Measurements from ENCODE around the gene GRAP2. TPM values are rescaled to one million over a fixed set of nuclear protein-coding genes. Genes with fewer than 3 reads are reported as not detected.

The GRAP2 gene
- total and polyA plus RNA-seq, 7 experiments from 2014 or later = 55.2 to 156 (median 128) TPM

DNA sequence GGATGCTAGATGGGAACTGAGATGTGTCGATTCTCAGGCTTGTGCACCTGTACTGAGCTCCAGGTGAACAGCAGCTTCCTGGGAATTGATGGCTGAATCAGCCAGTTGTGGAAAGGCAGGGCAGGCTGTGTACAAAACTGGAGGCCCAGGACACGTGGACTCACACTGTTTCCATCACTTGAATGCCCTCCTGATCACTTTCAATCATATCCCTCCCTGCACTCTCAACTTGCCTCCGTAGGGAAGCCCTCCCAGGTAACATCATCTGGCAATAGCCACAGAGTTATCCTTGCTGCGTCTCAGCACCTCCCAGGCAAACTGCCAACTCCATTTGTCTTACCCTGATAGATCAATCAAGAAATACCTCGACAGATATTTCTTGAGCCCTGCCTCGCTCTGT lies 104.0 kb downstream of the GRAP2 start:
- CTCF ChIA-PET = interaction anchor here (0.7 to 1.5 kb wide), 2 partner anchors 20 to 35 kb away, joined by 3 to 5 read pairs; no protein-coding TSS in a partner anchor
- H3K27ac Mint-ChIP-seq = no peak overlapping the region
- H3K4me3 Mint-ChIP-seq = no peak overlapping the region
- H3K9me3 ChIP-seq (ENCODE audit: control insufficient read depth in 2 of 3, low read length in 3 of 3) = no peaks in the 10 kb centered on the region
- POLR2A ChIA-PET = interaction anchor here (1.1 to 1.5 kb wide), 2 partner anchors 10 to 13 kb away, joined by 3 to 4 read pairs; partner anchors contain the start of gene FAM83F
- H3K9me3 Mint-ChIP-seq = no peaks in the 10 kb centered on the region
- H3K27me3 ChIP-seq (ENCODE audit: control insufficient read depth in 2 of 2, insufficient read depth in 2 of 2, low read length in 2 of 2) = no peaks in the 10 kb centered on the region
- peaks cover 0 to 4% of the 10 kb centered on the region in 2 donors for H3K4me1 ChIP-seq (ENCODE audit: control insufficient read depth in 2 of 2, insufficient read depth in 2 of 2, low read length in 2 of 2)
- H3K27me3 Mint-ChIP-seq = peaks cover 0 to 31% (median 5%) of the 10 kb centered on the region in 5 donors
- intact Hi-C loops (cut with micrococcal nuclease) = no loop called here
- H3K4me1 Mint-ChIP-seq = peaks cover 6 to 16% (median 8%) of the 10 kb centered on the region in 7 donors
- no peaks in the 10 kb centered on the region for H3K36me3 Mint-ChIP-seq
- ATAC-seq = no peak
- no peak overlapping the region for H3K27ac ChIP-seq (ENCODE audit: low read depth, low read length)
- no peaks in the 10 kb centered on the region for H3K36me3 ChIP-seq (ENCODE audit: control insufficient read depth in 2 of 3, insufficient read depth in 3 of 3, low read length in 3 of 3)
- no peak overlapping the region for H3K4me3 ChIP-seq (ENCODE audit: low read length)
- DNase-seq = no peak

DNA sequence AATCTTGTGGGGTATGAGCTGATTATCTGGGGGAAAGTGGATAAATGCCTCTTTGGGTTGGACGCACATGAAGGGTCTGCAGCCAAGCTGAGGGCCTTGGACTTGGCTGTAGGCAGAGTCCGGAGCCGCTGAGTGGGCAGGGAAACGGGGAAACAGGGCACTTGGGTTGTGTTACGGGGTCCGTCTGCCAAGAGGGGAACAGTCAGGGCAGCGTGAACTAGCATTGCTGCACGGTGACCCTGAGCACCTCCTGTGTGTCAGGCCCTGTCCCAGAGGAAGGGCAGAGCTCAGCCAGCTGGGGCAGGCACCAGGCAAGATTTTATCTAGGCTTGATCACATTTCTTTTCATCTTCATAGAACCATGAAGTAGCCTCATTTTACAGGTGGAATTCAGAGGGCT lies 105.8 kb downstream of the GRAP2 start:
- H3K9me3 Mint-ChIP-seq = no peaks in the 10 kb centered on the region
- H3K4me1 Mint-ChIP-seq = peaks cover 10 to 24% (median 17%) of the 10 kb centered on the region in 7 donors
- ChIA-PET POLR2A (interaction anchor here (0.6 kb wide), 1 partner anchor 426 kb away, joined by 3 read pairs; no protein-coding TSS in a partner anchor), CTCF (interaction anchor here (0.7 kb wide), 1 partner anchor 378 kb away, joined by 7 read pairs; no protein-coding TSS in a partner anchor)
- Histone ChIP-seq H3K9me3 (ENCODE audit: control insufficient read depth in 2 of 3, low read length in 3 of 3) (no peaks in the 10 kb centered on the region), H3K36me3 (ENCODE audit: control insufficient read depth in 2 of 3, insufficient read depth in 3 of 3, low read length in 3 of 3) (no peaks in the 10 kb centered on the region), H3K27ac (ENCODE audit: low read depth, low read length) (no peak overlapping the region), H3K4me1 (ENCODE audit: control insufficient read depth in 2 of 2, insufficient read depth in 2 of 2, low read length in 2 of 2) (peaks cover 0 to 10% of the 10 kb centered on the region in 2 donors), H3K27me3 (ENCODE audit: control insufficient read depth in 2 of 2, insufficient read depth in 2 of 2, low read length in 2 of 2) (peaks cover 0 to 3% of the 10 kb centered on the region in 2 donors), H3K4me3 (ENCODE audit: low read length) (no peak overlapping the region)
- H3K27me3 Mint-ChIP-seq = peaks cover 0 to 30% (median 5%) of the 10 kb centered on the region in 5 donors
- ATAC-seq (no peak), DNase-seq (no peak)
- intact Hi-C loops (cut with micrococcal nuclease) = no loop called here
- no peak overlapping the region for H3K27ac Mint-ChIP-seq
- H3K36me3 Mint-ChIP-seq = no peaks in the 10 kb centered on the region
- no peak overlapping the region for H3K4me3 Mint-ChIP-seq

DNA sequence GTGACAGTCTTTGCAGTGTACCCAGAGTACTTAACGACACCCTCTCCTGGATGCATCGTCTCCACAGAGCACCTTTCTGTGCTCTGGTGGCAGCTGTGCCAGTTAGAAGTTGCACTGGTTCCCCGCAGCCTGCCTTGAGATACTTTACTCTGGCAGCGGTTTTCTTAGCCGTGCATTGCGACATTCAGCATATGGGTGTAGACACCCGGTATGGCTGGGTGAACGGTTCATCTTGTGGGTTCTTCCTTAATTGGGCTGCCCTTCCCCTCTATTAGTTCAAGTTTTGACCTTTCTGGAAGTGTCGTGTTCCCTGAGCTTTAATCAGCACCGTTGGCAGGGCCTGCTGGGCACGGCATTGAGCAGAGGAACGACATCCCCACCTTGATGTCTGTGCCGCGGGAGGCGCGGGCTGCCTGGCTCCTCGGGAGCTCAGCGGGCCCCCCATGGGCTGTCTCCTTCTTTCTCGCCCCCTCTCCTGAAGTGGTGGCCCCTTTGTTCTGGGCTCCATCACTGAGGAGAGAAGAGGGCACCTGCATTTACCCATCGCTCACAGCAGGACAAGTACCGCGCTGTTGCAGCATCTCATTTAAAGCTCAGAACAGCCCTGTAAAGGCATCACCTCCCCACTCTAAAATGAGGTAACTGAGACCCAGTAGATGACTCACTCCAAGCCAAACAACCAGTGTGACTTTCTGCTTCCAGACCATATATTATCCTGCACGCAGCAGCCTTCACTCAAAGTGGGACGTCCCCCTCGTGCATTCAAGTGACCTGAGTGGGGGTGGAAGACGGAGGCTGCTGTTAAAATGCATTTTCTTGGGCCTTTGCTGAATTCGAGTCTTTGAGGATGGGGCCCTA lies 107.2 kb downstream of the GRAP2 start:
- Histone ChIP-seq H3K4me3 (ENCODE audit: low read length) (no peak overlapping the region), H3K27ac (ENCODE audit: low read depth, low read length) (no peak overlapping the region), H3K4me1 (ENCODE audit: control insufficient read depth in 2 of 2, insufficient read depth in 2 of 2, low read length in 2 of 2) (peaks cover 0 to 10% of the 10 kb centered on the region in 2 donors), H3K36me3 (ENCODE audit: control insufficient read depth in 2 of 3, insufficient read depth in 3 of 3, low read length in 3 of 3) (no peaks in the 10 kb centered on the region), H3K27me3 (ENCODE audit: control insufficient read depth in 2 of 2, insufficient read depth in 2 of 2, low read length in 2 of 2) (peaks cover 0 to 3% of the 10 kb centered on the region in 2 donors), H3K9me3 (ENCODE audit: control insufficient read depth in 2 of 3, low read length in 3 of 3) (no peaks in the 10 kb centered on the region)
- Mint-ChIP-seq H3K9me3 (no peaks in the 10 kb centered on the region), H3K27me3 (peaks cover 0 to 31% (median 5%) of the 10 kb centered on the region in 5 donors), H3K4me1 (peaks cover 10 to 24% (median 17%) of the 10 kb centered on the region in 7 donors), H3K36me3 (peaks cover 0 to 2% (median 0%) of the 10 kb centered on the region in 5 donors), H3K4me3 (no peak overlapping the region), H3K27ac (peak overlapping the region in 3 of 9 donors; percentile 56 to 75 (median 67))
- CTCF ChIA-PET = no interaction called here
- intact Hi-C loops (cut with micrococcal nuclease) = no loop called here
- peak; percentile 58 for ATAC-seq
- POLR2A ChIA-PET = interaction anchor here (0.6 kb wide), 1 partner anchor 30 kb away, joined by 4 read pairs; no protein-coding TSS in a partner anchor
- DNase-seq = no peak

DNA sequence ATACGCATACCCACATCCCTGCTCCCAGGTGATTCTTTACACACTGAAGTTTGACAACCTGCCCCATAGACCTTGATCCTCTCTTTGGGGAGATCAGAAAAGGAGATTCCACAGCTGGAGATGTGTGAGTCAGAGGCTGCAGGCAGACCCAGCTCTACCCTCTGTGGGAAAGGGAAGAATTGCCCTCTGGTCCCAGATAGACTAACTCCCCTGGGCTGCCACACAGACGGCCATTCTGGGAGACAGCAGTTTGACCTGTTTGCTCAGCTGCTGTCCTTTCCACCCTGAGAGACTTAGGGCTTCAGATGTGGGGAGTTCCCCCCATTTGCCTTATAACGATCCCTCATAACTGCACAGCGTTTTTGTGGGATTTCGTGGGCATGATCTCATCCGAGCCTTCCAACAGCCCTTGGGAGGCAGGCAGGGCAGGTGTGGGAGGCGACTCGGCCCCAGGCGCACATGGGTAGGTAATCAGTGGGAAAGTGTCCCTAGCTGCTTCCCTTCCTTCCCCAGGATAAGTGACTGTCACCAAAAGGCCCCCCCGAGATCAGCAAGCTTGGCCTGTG lies 107.9 kb downstream of the GRAP2 start:
- H3K36me3 ChIP-seq (ENCODE audit: control insufficient read depth in 2 of 3, insufficient read depth in 3 of 3, low read length in 3 of 3) = no peaks in the 10 kb centered on the region
- no peak overlapping the region for H3K27ac ChIP-seq (ENCODE audit: low read depth, low read length)
- peaks cover 0 to 3% of the 10 kb centered on the region in 2 donors for H3K27me3 ChIP-seq (ENCODE audit: control insufficient read depth in 2 of 2, insufficient read depth in 2 of 2, low read length in 2 of 2)
- Mint-ChIP-seq H3K4me3 (peak overlapping the region in 3 of 10 donors; percentile 18 to 84 (median 77)), H3K27ac (peak overlapping the region in 8 of 9 donors; percentile 20 to 93 (median 79)), H3K4me1 (peaks cover 10 to 24% (median 17%) of the 10 kb centered on the region in 7 donors), H3K27me3 (peaks cover 0 to 35% (median 5%) of the 10 kb centered on the region in 5 donors), H3K9me3 (no peaks in the 10 kb centered on the region), H3K36me3 (peaks cover 0 to 4% (median 0%) of the 10 kb centered on the region in 5 donors)
- H3K4me1 ChIP-seq (ENCODE audit: control insufficient read depth in 2 of 2, insufficient read depth in 2 of 2, low read length in 2 of 2) = peaks cover 0 to 10% of the 10 kb centered on the region in 2 donors
- POLR2A ChIA-PET = interaction anchor here (1.6 to 2.2 kb wide), 2 partner anchors 15 to 35 kb away, joined by 8 read pairs; no protein-coding TSS in a partner anchor
- intact Hi-C loops (cut with micrococcal nuclease) = no loop called here
- CTCF ChIA-PET = interaction anchor here (1.2 kb wide), 1 partner anchor 471 kb away, joined by 5 read pairs; no protein-coding TSS in a partner anchor
- H3K4me3 ChIP-seq (ENCODE audit: low read length) = no peak overlapping the region
- ATAC-seq (no peak), DNase-seq (no peak)
- no peaks in the 10 kb centered on the region for H3K9me3 ChIP-seq (ENCODE audit: control insufficient read depth in 2 of 3, low read length in 3 of 3)

DNA sequence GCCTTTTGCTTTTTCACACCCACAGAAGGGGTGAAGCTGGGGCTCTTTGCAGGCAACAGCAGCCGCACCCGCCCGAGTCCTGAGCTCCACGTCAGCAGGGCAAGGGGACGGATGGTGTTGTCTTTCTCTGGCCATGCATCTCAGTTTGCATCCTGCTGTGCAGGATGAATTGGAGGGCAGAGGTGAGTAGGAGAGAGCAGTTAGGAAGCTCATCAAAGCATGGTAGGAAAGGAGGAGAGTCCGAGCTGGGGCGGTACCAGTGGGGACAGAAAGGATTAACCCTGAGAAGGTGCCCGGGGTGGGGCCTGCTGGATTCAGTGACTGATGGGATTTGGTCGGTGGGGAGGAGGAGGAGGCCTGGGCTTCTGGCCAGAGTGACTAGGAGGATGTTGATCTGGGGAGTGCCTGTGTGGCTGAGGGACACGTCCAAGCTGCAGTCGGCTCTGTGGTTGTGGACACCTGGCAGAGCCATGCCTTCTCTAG lies 108.4 kb downstream of the GRAP2 start:
- peak overlapping the region in 9 of 10 donors; percentile 77 to 89 (median 84) for H3K4me3 Mint-ChIP-seq
- peak overlapping the region; percentile 61 for H3K27ac ChIP-seq (ENCODE audit: low read depth, low read length)
- no peak overlapping the region for H3K4me3 ChIP-seq (ENCODE audit: low read length)
- peaks cover 0 to 36% (median 5%) of the 10 kb centered on the region in 5 donors for H3K27me3 Mint-ChIP-seq
- intact Hi-C loops (cut with micrococcal nuclease) = no loop called here
- peaks cover 0 to 3% of the 10 kb centered on the region in 2 donors for H3K27me3 ChIP-seq (ENCODE audit: control insufficient read depth in 2 of 2, insufficient read depth in 2 of 2, low read length in 2 of 2)
- no peaks in the 10 kb centered on the region for H3K36me3 ChIP-seq (ENCODE audit: control insufficient read depth in 2 of 3, insufficient read depth in 3 of 3, low read length in 3 of 3)
- H3K9me3 Mint-ChIP-seq = no peaks in the 10 kb centered on the region
- peaks cover 10 to 24% (median 17%) of the 10 kb centered on the region in 7 donors for H3K4me1 Mint-ChIP-seq
- no peaks in the 10 kb centered on the region for H3K9me3 ChIP-seq (ENCODE audit: control insufficient read depth in 2 of 3, low read length in 3 of 3)
- peaks cover 0 to 10% of the 10 kb centered on the region in 2 donors for H3K4me1 ChIP-seq (ENCODE audit: control insufficient read depth in 2 of 2, insufficient read depth in 2 of 2, low read length in 2 of 2)
- ATAC-seq (peak; percentile 9), DNase-seq (no peak)
- peak overlapping the region; percentile 18 to 96 (median 89) for H3K27ac Mint-ChIP-seq
- peaks cover 0 to 4% (median 0%) of the 10 kb centered on the region in 5 donors for H3K36me3 Mint-ChIP-seq
- CTCF ChIA-PET = interaction anchor here (0.7 to 2.5 kb wide), 6 partner anchors 15 to 475 kb away, joined by 3 to 14 read pairs (median 4); no protein-coding TSS in a partner anchor
- POLR2A ChIA-PET = interaction anchor here (0.6 to 2.2 kb wide), 6 partner anchors 16 to 490 kb away, joined by 3 to 8 read pairs (median 4); no protein-coding TSS in a partner anchor

Data from naive thymus-derived CD4-positive, alpha-beta T cell (primary cell).